HG03521 (cell line): ENCODE measurements around the gene P2RX6.
A peak's percentile ranks its signal among the peaks of the same experiment; 100 is the strongest.
"Not testable (repeated sequence)": the region's sequence is repeated elsewhere in the genome, so short reads cannot be mapped to it uniquely, and the experiment has no call there.

Experiments
- ATAC-seq: cut with Tn5 transposase; IDR thresholded peaks from one replicate; pipeline ENCODE4 v1.9.1; 2021; ENCODE audit warnings: mild to moderate bottlenecking, moderate library complexity; ENCODE audit not compliant: unreplicated experiment

P2RX6 gene

DNA sequence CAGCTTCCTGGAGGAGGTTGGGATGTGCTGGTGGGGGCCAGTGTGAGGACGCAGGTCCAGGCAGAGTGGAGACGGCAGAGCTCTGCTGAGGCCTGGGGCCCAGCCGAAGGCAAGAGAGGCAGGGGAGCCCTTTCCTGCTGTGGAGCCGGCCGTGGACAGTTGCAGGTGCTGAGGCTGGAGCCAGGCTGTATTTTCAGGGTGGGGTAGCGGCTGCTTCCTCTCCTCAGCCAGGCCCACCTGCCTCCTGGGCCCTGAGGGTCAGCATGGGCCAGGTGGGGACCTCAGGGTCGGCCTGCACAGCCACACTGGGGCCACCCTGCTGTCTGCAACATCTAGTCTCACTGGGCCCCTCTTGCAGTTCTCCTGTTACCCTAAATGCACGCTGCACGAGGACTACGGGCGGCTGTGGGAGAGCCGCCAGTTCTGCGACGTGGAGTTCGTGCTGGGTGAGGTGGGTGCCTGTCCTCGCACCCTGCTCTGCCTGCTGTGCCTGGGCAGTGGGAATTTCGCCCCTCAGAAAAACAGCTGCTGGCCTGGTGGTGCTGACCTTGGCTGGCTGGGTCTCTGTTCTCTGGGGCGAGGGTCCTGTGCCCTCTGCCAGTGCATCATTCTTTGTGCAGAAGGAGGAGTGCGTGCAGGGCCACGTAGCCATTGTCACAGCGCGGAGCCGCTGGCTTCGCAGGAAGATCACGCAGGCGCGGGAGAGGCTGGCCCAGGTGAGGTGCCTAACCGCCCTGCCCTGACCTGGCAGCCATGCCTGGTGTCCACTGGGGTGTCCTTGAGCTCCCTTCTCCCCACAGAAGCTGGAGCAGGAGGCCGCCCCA lies 21.4 kb upstream of the P2RX6 start:
- ATAC-seq, result no peak

GRCh38 chr22:20994128-20994901 lies 20.6 kb upstream of the P2RX6 start:
- no peak for ATAC-seq

GRCh38 chr22:20994902-20995241 lies 20.1 kb upstream of the P2RX6 start:
- no peak for ATAC-seq

GRCh38 chr22:20995329-20996030 lies 19.5 kb upstream of the P2RX6 start:
- ATAC-seq, result no peak

DNA sequence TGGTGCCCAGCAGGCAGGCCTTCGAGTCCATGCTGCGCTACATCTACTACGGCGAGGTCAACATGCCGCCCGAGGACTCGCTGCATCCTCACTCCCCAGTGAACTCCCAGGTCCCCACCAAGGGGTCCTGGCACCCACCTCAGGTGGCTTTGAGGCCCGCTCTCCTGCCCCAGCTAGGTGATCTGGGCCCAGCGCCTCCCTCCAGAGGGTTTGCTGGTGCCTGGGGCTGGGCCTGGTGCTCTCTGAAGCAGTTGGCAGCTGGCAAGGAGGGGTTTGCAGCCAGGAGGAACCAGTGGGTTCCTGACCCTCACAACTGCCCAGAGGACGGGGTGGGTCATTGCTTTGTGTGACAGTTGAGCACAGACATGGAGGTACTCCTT lies 18.9 kb upstream of the P2RX6 start:
- ATAC-seq, result no peak

DNA sequence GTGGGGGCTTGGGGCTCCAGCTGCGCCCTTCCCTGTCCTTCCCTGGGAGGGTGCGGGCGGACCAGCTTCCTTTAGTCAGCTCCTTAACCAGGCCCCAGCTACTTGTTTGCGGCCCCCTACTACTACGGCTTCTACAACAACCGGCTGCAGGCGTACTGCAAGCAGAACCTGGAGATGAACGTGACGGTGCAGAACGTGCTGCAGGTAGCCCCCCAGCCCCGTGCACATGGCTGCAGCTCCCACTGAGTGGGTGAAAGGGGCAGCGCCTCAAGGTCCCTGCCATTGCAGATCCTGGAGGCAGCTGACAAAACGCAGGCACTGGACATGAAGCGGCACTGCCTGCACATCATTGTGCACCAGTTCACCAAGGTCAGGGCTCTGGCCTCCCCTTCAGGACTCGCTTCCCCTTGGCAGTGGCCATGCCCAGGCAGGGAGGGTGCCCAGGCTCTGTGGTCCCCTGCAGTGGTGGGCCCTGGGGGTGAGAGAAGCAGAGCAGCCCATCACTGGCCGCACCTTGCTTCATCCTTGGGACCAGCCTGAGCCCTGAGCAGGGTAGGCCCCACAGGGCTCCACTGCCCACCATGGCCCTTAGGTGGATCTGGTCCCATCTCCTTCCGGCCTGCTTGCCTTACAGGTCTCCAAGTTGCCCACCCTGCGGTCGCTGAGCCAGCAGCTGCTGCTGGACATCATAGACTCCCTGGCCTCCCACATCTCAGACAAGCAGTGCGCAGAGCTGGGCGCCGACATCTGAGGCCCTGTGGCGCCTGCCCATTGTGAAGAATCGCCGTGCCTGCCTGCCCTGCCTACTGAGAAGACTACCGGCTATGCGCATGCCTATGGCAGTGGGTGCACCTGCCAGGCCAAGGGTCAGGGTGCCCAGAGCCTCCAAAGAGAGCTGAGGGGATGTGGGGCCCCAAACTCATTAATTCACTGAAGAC lies 18.1 kb upstream of the P2RX6 start:
- no peak for ATAC-seq

DNA sequence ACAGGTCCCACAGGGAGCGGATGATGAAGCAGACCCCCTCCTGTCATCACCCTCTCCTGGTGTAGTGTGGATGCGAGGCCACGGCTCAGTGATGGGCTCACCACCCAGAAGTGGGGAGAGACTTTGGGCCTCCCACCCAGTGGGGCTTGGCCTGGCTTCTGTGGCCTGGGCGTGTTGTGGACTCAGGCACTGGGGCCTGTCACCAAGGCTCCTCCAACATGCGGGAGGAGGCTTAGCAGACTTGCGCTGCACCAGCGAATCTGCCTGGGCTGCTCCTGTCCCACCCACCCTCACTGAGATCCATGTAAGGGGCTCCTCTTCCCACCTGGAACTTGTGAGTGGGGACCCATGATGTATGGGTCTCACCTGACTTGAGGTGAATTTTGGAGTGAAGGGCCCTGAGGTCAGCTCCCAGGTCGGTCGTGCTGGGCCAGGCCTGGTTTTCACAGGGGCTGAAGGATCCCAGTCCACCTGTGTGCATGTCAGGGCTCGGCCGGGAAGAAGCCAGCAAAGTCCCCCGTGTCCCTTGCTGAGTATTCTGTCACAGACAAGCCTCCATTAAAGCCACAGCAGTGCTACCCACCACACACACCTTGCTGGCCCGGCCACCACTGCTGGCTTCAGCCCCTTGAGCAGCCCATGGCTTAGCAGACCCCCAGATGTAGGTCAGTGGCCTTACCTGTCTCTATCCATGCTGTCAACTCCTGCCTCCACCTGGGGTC lies 17.3 kb upstream of the P2RX6 start:
- no peak for ATAC-seq

GRCh38 chr22:20998411-20999336 lies 16.3 kb upstream of the P2RX6 start:
- no peak for ATAC-seq

DNA sequence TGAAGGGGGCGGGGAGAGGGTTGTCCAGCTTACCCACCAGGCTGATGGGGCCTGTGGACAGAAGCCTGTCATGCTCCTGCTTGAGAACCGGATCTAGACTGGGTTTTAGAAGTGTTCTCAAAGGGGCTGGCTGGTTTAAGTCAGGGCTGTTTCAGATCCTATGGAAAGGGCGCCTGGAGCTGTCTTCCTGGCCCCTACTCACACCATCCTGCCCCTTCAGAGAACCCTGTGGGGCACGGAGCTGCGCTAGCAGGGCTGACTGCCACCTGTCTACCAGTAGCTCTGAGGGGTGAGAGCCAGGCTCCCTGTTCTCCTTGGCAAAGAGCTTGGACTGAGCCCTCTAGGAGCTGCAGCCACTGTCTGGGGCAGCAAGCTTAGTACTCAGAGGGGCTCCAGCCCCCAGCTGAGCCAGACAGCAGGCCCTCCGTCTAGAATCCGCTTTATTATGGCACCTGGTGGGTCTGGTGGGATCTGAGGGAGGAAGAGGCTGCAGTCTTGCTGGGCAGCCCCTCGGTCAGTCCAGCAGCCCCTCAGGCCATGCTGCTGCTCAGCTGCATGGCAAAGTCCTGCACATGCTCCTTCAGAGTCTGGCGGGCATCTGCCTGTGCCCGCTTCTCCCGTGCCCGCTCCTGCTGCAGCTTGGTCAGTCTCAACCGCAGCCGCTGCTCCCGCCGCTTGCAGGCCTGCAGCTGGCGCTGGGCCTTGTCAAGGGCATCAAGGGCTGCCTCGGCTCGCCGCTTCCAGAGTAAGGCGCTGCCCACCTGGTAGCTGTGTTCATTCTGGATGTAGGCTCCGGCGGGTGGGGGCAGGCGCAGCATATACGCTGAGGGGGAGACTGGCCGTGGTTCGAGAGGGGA lies 15.4 kb upstream of the P2RX6 start:
- no peak for ATAC-seq

DNA sequence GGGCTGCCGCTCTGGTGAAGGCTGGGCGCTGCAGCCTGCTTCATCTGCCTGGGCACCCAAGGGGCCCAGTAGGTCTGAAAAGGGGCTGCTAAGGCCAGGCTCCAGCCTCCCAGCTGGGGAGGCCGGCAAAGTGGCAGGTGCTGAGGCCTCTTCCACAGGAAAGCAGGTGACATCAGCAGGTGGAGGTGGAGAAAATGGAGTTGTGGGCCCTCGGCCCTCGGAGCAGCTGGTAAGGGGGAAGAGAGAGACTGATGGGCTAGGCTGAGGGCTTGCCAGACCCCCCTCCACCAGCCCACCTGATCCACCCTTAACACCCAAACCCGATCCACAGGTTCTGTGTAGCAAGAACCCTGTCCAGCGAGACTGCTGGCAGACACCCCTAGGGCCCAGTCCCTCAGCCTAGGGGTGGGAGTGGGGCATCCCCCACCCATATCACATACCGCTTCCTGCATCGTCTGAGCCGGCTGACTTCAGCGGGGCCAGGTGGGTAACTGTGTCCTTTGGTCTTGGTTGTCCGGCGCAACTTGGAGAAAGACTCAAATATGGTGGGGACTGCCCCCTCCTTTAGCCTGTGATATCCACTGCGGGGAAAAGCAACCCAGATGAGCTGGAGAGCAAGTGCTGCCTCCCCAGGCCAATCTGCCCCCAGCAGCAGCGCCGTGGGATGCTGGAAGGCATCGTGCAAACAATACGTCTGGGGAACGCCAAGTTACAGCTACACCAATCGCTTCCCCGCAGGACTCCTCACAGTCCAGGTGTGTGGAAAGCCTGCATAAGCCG lies 14.6 kb upstream of the P2RX6 start:
- no peak for ATAC-seq

- ATAC-seq, result peak; percentile 1
Observed at GRCh38 chr22:21000987-21001600, 13.9 kb upstream of the P2RX6 start.

GRCh38 chr22:21001601-21002325 lies 13.2 kb upstream of the P2RX6 start, which contains the start of gene THAP7:
Gene THAP7, minus strand, starts transcription at chr22:21002118. Its CDS starts 207 bp downstream, at chr22:21001911.
- peak; percentile 82 for ATAC-seq

GRCh38 chr22:21003782-21004181 lies 11.2 kb upstream of the P2RX6 start:
- no peak for ATAC-seq

DNA sequence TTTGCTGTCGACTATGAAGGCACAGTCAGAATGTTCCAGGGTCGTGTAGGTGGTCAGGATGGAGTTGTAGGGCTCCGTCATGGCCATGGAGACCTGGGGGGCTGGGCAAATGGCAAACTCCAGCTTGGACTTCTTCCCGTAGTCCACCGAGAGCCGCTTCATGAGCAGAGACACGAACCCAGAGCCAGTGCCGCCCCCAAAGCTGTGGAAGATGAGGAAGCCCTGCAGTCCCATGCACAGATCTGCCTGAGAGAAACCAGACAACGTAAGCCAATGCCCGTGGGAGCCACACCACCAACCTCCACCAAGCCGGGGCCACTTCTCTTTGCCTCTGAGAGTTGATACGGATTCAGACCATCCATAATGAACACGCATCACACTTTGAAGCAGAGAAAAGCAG lies 5.8 kb upstream of the P2RX6 start:
- not testable (repeated sequence) for ATAC-seq

DNA sequence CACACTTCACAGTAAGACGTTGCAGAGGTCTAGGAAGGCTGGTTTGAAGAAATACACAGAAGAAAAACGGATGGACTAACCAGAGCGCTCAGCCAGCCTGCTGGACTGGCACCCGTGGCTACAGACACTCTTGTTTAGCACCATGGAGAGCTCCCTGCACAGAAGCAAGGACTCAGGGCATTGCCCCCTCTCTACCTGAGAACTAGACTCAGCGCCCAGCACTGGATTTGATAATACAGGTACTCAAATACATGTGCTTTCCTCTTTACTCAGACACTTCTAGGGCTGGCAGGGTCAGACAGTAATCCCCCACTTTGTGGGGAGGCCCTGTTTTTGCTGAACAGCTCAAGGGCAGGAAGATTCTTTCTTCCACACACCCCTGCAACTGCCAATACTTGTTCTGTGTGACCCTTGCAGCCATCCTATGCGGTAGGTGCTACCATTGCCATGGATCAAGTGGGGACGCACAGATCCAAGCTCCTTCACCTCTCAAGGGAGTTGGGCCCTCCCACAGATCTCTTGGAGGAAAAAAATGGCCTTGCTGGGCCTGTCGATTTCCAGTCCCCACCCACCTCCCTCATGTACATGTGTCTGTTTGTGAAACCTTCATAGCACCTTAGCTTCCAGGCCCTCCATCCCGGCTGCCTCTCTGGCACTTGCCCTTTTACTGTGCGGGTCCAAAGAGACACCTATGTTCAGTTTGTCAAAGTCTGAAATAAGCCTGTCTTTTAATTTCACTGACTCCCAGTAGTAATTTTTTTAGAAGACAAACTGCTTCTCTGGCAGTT lies 5.1 kb upstream of the P2RX6 start:
- no peak for ATAC-seq
